B cell (primary cell): ENCODE results near the gene SEL1L. TPM values are rescaled to one million over a fixed set of nuclear protein-coding genes. Genes with fewer than 3 reads are reported as not detected.

Experiments
- ATAC-seq: fragments of 200-7000 bp; cut with Tn5 transposase; one replicate; pipeline ENCODE4 v1.10.0; 2021; ENCODE audit warnings: low read depth, mild to moderate bottlenecking, moderate number of reproducible peaks, moderate library complexity
- CTCF ChIA-PET: fragments of 350-600 bp; sonication (Branson Sonifier 250); formaldehyde crosslinking; loops from one replicate; lab custom pipeline; 2021; ENCODE audit warnings: antibody characterized with exemption, inconsistent platforms; lab: Charles Lee
- POLR2A ChIA-PET: fragments of 350-600 bp; sonication (Branson Sonifier 250); formaldehyde crosslinking; loops from one replicate; lab custom pipeline; 2021; ENCODE audit warnings: antibody characterized with exemption; lab: Charles Lee
- DNase-seq: peaks from one replicate; pipeline ENCODE4 v3.0.0; 2013
- H2AFZ ChIP-seq: 2 replicates; pipeline ENCODE4 v1.6.1; 2012; ENCODE audit warnings: mild to moderate bottlenecking, low read depth, low read length; ENCODE audit not compliant: insufficient read depth, poor library complexity, severe bottlenecking
- H3K27ac ChIP-seq, 2 donors: 1 replicate in 1 of 2; 2 replicates in 1 of 2; pipeline ENCODE4 v1.5.1; 2012 to 2013; ENCODE audit warnings: low read length in 2 of 2, mild to moderate bottlenecking in 2 of 2, moderate library complexity in 1 of 2
- H3K27me3 ChIP-seq, 4 experiments: fragments of 200-600 bp in 1 of 4; sonication (generic) in 1 of 4; replicated peaks in 1 of 4; 1 replicate in 2 of 4; 2 replicates in 2 of 4; pipeline versions ENCODE4 v1.6.1 to v1.7.0; 2013 to 2016; ENCODE audit warnings: low read length in 3 of 4, mild to moderate bottlenecking in 2 of 4, mixed read lengths in 1 of 4, moderate library complexity in 1 of 4; ENCODE audit not compliant: insufficient read depth in 4 of 4, control insufficient read depth in 3 of 4; ENCODE audit errors: control extremely low read depth in 1 of 4
- H3K36me3 ChIP-seq, 2 experiments: replicated peaks in 1 of 2; 1 replicate in 1 of 2; 2 replicates in 1 of 2; pipeline versions ENCODE4 v1.6.1 to v1.7.1; 2013; ENCODE audit warnings: low read length in 1 of 2; ENCODE audit not compliant: insufficient read depth in 2 of 2, control insufficient read depth in 1 of 2; ENCODE audit errors: control extremely low read depth in 1 of 2, extremely low read depth in 1 of 2
- H3K4me1 ChIP-seq, 2 donors: fragments of 200-600 bp in 1 of 2; sonication (generic) in 1 of 2; 1 replicate in 1 of 2; 2 replicates in 1 of 2; pipeline versions ENCODE4 v1.5.1 to v1.6.1; 2013 to 2017; ENCODE audit warnings: low read length in 2 of 2; ENCODE audit not compliant: control insufficient read depth in 2 of 2, insufficient read depth in 2 of 2
- H3K4me2 ChIP-seq: replicated peaks from 2 replicates; pipeline ENCODE3; 2012; ENCODE audit warnings: mild to moderate bottlenecking, low read depth, low read length; ENCODE audit not compliant: poor library complexity, severe bottlenecking
- H3K4me3 ChIP-seq, 5 experiments: fragments of 200-600 bp in 1 of 5; sonication (generic) in 1 of 5; 1 replicate in 3 of 5; 2 replicates in 2 of 5; pipeline versions ENCODE4 v1.5.1 to v1.7.0; 2011 to 2016; ENCODE audit warnings: low read length in 4 of 5, mild to moderate bottlenecking in 4 of 5, low read depth in 2 of 5, control low read depth in 1 of 5, moderate library complexity in 1 of 5; ENCODE audit not compliant: insufficient read depth in 1 of 5; ENCODE audit errors: control extremely low read depth in 1 of 5, extremely low read depth in 1 of 5
- H3K79me2 ChIP-seq: fragments of 200-600 bp; sonication (generic); one replicate; pipeline ENCODE4 v1.6.0; 2016; ENCODE audit warnings: low read length; ENCODE audit not compliant: control insufficient read depth, insufficient read depth
- H3K9ac ChIP-seq: fragments of 200-600 bp; sonication (generic); 2 replicates; pipeline ENCODE4 v1.6.1; 2017; ENCODE audit warnings: mild to moderate bottlenecking, low read length, moderate library complexity
- H3K9me3 ChIP-seq, 3 donors: one replicate each; pipeline versions ENCODE4 v1.6.1 to v1.7.1; 2013; ENCODE audit warnings: low read length in 2 of 3; ENCODE audit not compliant: control insufficient read depth in 2 of 3, insufficient read depth in 1 of 3; ENCODE audit errors: control extremely low read depth in 1 of 3
- H4K20me1 ChIP-seq: 2 replicates; pipeline ENCODE4 v1.6.0; 2012; ENCODE audit warnings: mild to moderate bottlenecking, low read length; ENCODE audit not compliant: insufficient read depth, control insufficient read depth, poor library complexity, severe bottlenecking
- H3K27ac Mint-ChIP-seq: one replicate; pipeline ENCODE4 v1.8.0; 2021; ENCODE audit warnings: mixed read lengths
- H3K27me3 Mint-ChIP-seq: one replicate; pipeline ENCODE4 v1.8.0; 2021; ENCODE audit warnings: mixed read lengths
- H3K4me1 Mint-ChIP-seq: one replicate; pipeline ENCODE4 v1.8.0; 2021; ENCODE audit warnings: mixed read lengths
- H3K4me3 Mint-ChIP-seq: one replicate; pipeline ENCODE4 v1.8.0; 2021; ENCODE audit warnings: mixed read lengths
- H3K9me3 Mint-ChIP-seq: one replicate; pipeline ENCODE4 v1.8.0; 2022; ENCODE audit warnings: mixed read lengths; ENCODE audit not compliant: insufficient read depth
- CTCF ChIP-seq: fragments of 200-600 bp; IDR thresholded peaks from one replicate; pipeline ENCODE4 v1.8.0; 2022; ENCODE audit warnings: antibody characterized with exemption, mild to moderate bottlenecking
- EZH2 ChIP-seq: IDR thresholded peaks from 2 replicates; pipeline ENCODE4 v1.6.1; 2012; ENCODE audit warnings: borderline replicate concordance, low read depth, mild to moderate bottlenecking, moderate library complexity, low read length; ENCODE audit not compliant: insufficient read depth, poor library complexity, severe bottlenecking
- WGBS: methylation state at CpG from one replicate; pipeline ENCODE4 v1.1.5; 2013; ENCODE audit warnings: missing lambda C conversion rate; ENCODE audit not compliant: insufficient coverage; 5-methylcytosine and 5-hydroxymethylcytosine counted together
- intact Hi-C: fragments of 100-400 bp; cut with micrococcal nuclease; formaldehyde crosslinking; loops from one replicate; pipeline ENCODE4 v1.10.0; 2022
- polyA plus RNA-seq: library from polyadenylated mRNA; depleted of rRNA; stranded (reverse); fragments of >200 nt; gene quantifications from 2 replicates; pipeline ENCODE4 v1.2.3, GENCODE V29; 2012
- total RNA-seq, 2 donors: library from RNA; stranded (reverse); fragments of 120-200 nt in 1 of 2; gene quantifications; 1 replicate in 1 of 2; 2 replicates in 1 of 2; pipeline versions ENCODE4 v1.2.3 to v1.2.4, GENCODE V29; 2013 to 2022

SEL1L gene
- total and polyA plus RNA-seq, 2 donors (not counting 1 experiment from before 2014, with no cell fraction given): 7.3 to 50.0 TPM

DNA sequence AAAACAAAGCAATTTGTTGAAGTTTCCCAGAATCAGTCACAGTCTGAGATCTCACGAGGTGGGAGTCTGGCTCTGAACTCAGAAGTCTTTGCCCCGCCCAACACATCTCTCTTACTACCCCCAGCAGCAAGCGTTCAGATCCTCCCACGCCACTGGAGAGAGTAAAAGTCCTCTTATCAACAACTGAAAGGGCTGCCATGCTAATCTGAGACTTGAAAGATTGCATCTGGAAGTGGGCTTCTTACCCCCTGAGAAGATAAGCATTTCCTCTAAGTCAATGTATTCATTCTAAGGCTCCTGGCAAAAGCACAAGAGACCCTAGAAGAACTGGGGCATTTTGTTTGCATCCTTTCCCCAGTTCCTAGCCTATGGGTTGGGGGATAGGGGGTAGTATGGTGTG, 99.4 kb downstream of the SEL1L start:
- H3K4me3 Mint-ChIP-seq: no peak overlapping the region
- Histone ChIP-seq H3K79me2 (no peaks in the 10 kb centered on the region), H3K36me3 (no peaks in the 10 kb centered on the region), H4K20me1 (no peaks in the 10 kb centered on the region), H3K4me1 (peaks cover 15 to 16% of the 10 kb centered on the region in 2 donors), H3K27me3 (peaks cover 0 to 54% (median 41%) of the 10 kb centered on the region in 4 experiments), H2AFZ (no peak overlapping the region), H3K4me2 (no peak overlapping the region), H3K9ac (no peak overlapping the region), H3K27ac (no peak overlapping the region), H3K9me3 (peaks cover 0 to 11% (median 0%) of the 10 kb centered on the region in 3 donors), H3K4me3 (no peak overlapping the region)
- DNase-seq (no peak), ATAC-seq (no peak)
- no peaks in the 10 kb centered on the region for H3K9me3 Mint-ChIP-seq
- H3K27ac Mint-ChIP-seq: no peak overlapping the region
- H3K27me3 Mint-ChIP-seq: peaks cover 64% of the 10 kb centered on the region
- WGBS: 83% methylated on average over 1 of the region's 4 CpGs
- CTCF ChIA-PET: no interaction called here
- POLR2A ChIA-PET: no interaction called here
- TF ChIP-seq CTCF (no peak), EZH2 (no peak)
- peaks cover 14% of the 10 kb centered on the region for H3K4me1 Mint-ChIP-seq
- intact Hi-C loops: no loop called here

GRCh38 chr14:81433378-81433777, 100.3 kb downstream of the SEL1L start:
- H3K27ac Mint-ChIP-seq: no peak overlapping the region
- Histone ChIP-seq H3K9me3 (peaks cover 0 to 11% (median 0%) of the 10 kb centered on the region in 3 donors), H3K79me2 (no peaks in the 10 kb centered on the region), H3K27me3 (peaks cover 0 to 49% (median 37%) of the 10 kb centered on the region in 4 experiments), H3K27ac (no peak overlapping the region), H2AFZ (no peak overlapping the region), H3K4me1 (peaks cover 15 to 16% of the 10 kb centered on the region in 2 donors), H4K20me1 (no peaks in the 10 kb centered on the region), H3K4me3 (no peak overlapping the region), H3K4me2 (no peak overlapping the region), H3K36me3 (no peaks in the 10 kb centered on the region), H3K9ac (no peak overlapping the region)
- H3K4me3 Mint-ChIP-seq: no peak overlapping the region
- H3K9me3 Mint-ChIP-seq: no peaks in the 10 kb centered on the region
- no peak for DNase-seq
- intact Hi-C loops: no loop called here
- no peak for TF ChIP-seq CTCF
- no peak for TF ChIP-seq EZH2
- ChIA-PET POLR2A (no interaction called here), CTCF (no interaction called here)
- H3K27me3 Mint-ChIP-seq: peaks cover 59% of the 10 kb centered on the region
- WGBS: 78% methylated on average over 1 of the region's 2 CpGs
- peaks cover 14% of the 10 kb centered on the region for H3K4me1 Mint-ChIP-seq
- no peak for ATAC-seq
